Heart left ventricle (tissue), 16 donors: ENCODE results near the gene SMARCD2. TPM values are rescaled to one million over a fixed set of nuclear protein-coding genes. Genes with fewer than 3 reads are reported as not detected.

Experiments used
- ATAC-seq, 4 donors: fragments of 200-7000 bp; cut with Tn5 transposase; one replicate each; pipeline ENCODE4 v1.9.1; 2020 to 2022; ENCODE audit warnings: moderate library complexity in 4 of 4, mild to moderate bottlenecking in 3 of 4, moderate number of reproducible peaks in 1 of 4
- DNase-seq, 5 donors: peaks; one replicate each; pipeline ENCODE4 v3.0.0-alpha.2; 2020
- H3K27ac ChIP-seq, 12 donors: fragments of 200-600 bp; sonication (generic) in 4 of 12; one replicate each; pipeline versions ENCODE4 v1.5.0 to v1.8.0; 2016 to 2022; ENCODE audit warnings: mild to moderate bottlenecking in 2 of 12
- H3K27me3 ChIP-seq, 9 donors: fragments of 200-600 bp; sonication (generic) in 2 of 9; one replicate each; pipeline versions ENCODE4 v1.5.1 to v1.8.0; 2016 to 2022; ENCODE audit warnings: mild to moderate bottlenecking in 3 of 9
- H3K36me3 ChIP-seq, 9 donors: fragments of 200-600 bp; sonication (generic) in 2 of 9; one replicate each; pipeline versions ENCODE4 v1.5.0 to v1.8.0; 2018 to 2022; ENCODE audit warnings: mild to moderate bottlenecking in 2 of 9
- H3K4me1 ChIP-seq, 12 donors: fragments of 200-600 bp; sonication (generic) in 4 of 12; one replicate each; pipeline versions ENCODE4 v1.5.0 to v1.8.0; 2016 to 2022; ENCODE audit warnings: mild to moderate bottlenecking in 3 of 12
- H3K4me3 ChIP-seq, 12 donors: fragments of 200-600 bp; sonication (generic) in 4 of 12; one replicate each; pipeline versions ENCODE4 v1.5.0 to v1.8.0; 2017 to 2022; ENCODE audit warnings: mild to moderate bottlenecking in 9 of 12, moderate library complexity in 4 of 12
- H3K9me3 ChIP-seq, 12 donors: fragments of 200-600 bp; sonication (generic) in 4 of 12; one replicate each; pipeline versions ENCODE4 v1.5.0 to v1.8.0; 2016 to 2022; ENCODE audit warnings: mild to moderate bottlenecking in 1 of 12
- POLR2A ChIP-seq, 2 donors: fragments of 450-650 bp; IDR thresholded peaks; one replicate each; pipeline ENCODE4 v1.6.1; 2017; ENCODE audit warnings: antibody characterized with exemption in 2 of 2, mild to moderate bottlenecking in 2 of 2, moderate library complexity in 2 of 2
- WGBS, 4 donors: extraction: QIAGEN DNeasy Blood & Tissue Kit in 2 of 4; methylation state at CpG; one replicate each; pipeline versions ENCODE4 v1.1.5 to v1.1.7; 2013 to 2018; 5-methylcytosine and 5-hydroxymethylcytosine counted together
- intact Hi-C, 10 donors: fragments of 100-400 bp; cut with DNase I; formaldehyde crosslinking; loops; one replicate each; pipeline versions ENCODE4 v1.11.1 to v1.14.2; 2022
- polyA plus RNA-seq, 2 donors: library from polyadenylated mRNA; stranded (reverse); fragments of 200-250 nt; gene quantifications; one replicate each; pipeline ENCODE4 v1.2.3, GENCODE V29; 2013
- total RNA-seq, 9 donors: library from RNA; depleted of rRNA in 2 of 9; stranded (reverse); fragments of >200 nt in 2 of 9; fragmentation: NEBNext Ultra II Directional in 3 of 9; extraction: Animal tissue kit (Norgen Biotek cat#: 25700) in 3 of 9; gene quantifications; one replicate each; pipeline versions ENCODE4 v1.1.0 to v1.2.4, GENCODE V29; 2016 to 2023
- TF ChIP-seq, protein P1 (sequence below), 12 donors: fragments of 200-600 bp; sonication (generic) in 4 of 12; IDR thresholded peaks; one replicate each; pipeline versions ENCODE4 v1.5.0 to v1.8.0; 2018 to 2022; ENCODE audit warnings: antibody characterized with exemption in 12 of 12, mild to moderate bottlenecking in 5 of 12
- donor health status: ischemic (EF 13 %, LVEDD 7.1; RV severe dilation, severe dysfunction).
- donor health status: healthy with polysubstance abuse.
- donor health status: DM: no; HTN: yes; CAD: no.
- donor health status: DM: no; HTN: no; CAD: no.
- donor health status: ischemic (EF 25% LVEDD 6.9; RV normal size, moderate dysfunction).
- donor health status: ischemic (EF 25% LVEDD 5.7; RV mildly dilated, moderate dysfunction).
- donor health status: healthy.
- donor health status: DM: yes; HTN: yes; CAD: no.
- donor health status: ischemic (EF 35%, LVEDD 5.7; RV mildly dilated, moderate dysfunction).
- donor health status: nonischemic (EF 11% LVEDD 7.7; RV severe dilation, severe dysfunction).
- donor health status: DM: yes; HTN: yes; CAD: no.
- donor health status: PGD.
- donor health status: ischemic (EF 29% LVEDD 5.4; RV normal size, mild dysfunction).
- donor health status: nonischemic (EF 23%, LVEDD 6.1; RV moderate dilation, normal function).

SMARCD2 gene
- total and polyA plus RNA-seq, 11 donors = 11.3 to 40.9 (median 24.1) TPM

DNA sequence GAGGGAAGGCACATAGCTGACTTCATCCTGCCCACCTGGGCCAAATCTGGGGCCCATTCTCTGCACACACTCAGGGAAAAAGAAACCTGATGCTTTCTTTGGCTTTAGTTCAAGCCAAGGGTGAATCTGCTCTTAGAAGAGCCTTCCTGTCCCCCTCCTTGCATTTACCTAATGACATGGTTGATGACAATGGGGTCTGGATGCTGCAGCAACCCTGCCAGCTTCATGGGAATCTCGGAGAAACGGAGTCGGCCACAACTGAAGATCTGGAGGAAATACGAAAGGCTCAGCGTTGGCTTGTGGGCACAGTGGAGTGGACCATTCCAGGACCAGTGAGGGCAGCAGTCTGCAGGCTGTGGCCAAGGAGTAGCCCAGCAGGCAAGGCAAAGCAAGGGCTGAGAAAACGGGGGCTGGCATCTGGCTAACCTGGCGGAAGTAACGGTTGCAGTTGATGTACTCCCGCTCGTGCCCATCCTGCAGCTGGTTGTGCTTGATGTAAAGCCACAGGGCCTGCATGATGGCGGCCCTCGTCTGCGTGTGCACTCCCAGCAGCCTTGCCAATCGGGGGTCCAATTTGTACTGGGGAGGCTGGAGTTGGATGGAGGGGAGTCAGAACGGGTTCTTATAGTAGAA lies 8.6 kb downstream of the SMARCD2 start:
- H3K27ac ChIP-seq = no peak overlapping the region
- DNase-seq (no peak), ATAC-seq (no peak)
- H3K4me3 ChIP-seq = no peak overlapping the region
- H3K27me3 ChIP-seq = no peaks in the 10 kb centered on the region
- peaks cover 0 to 87% (median 84%) of the 10 kb centered on the region in 9 donors for H3K36me3 ChIP-seq
- intact Hi-C loops = no loop called here
- no peak for TF ChIP-seq POLR2A (IDR thresholded peaks at IDR 0.05)
- TF ChIP-seq, protein P1, sequence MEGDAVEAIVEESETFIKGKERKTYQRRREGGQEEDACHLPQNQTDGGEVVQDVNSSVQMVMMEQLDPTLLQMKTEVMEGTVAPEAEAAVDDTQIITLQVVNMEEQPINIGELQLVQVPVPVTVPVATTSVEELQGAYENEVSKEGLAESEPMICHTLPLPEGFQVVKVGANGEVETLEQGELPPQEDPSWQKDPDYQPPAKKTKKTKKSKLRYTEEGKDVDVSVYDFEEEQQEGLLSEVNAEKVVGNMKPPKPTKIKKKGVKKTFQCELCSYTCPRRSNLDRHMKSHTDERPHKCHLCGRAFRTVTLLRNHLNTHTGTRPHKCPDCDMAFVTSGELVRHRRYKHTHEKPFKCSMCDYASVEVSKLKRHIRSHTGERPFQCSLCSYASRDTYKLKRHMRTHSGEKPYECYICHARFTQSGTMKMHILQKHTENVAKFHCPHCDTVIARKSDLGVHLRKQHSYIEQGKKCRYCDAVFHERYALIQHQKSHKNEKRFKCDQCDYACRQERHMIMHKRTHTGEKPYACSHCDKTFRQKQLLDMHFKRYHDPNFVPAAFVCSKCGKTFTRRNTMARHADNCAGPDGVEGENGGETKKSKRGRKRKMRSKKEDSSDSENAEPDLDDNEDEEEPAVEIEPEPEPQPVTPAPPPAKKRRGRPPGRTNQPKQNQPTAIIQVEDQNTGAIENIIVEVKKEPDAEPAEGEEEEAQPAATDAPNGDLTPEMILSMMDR (IDR thresholded peaks at IDR 0.05) = no peak
- 87 to 91% (median 91%) methylated on average over 15 of the region's 15 CpGs for WGBS, 4 donors
- peaks cover 3 to 43% (median 23%) of the 10 kb centered on the region in 12 donors for H3K4me1 ChIP-seq
- H3K9me3 ChIP-seq = no peaks in the 10 kb centered on the region

DNA sequence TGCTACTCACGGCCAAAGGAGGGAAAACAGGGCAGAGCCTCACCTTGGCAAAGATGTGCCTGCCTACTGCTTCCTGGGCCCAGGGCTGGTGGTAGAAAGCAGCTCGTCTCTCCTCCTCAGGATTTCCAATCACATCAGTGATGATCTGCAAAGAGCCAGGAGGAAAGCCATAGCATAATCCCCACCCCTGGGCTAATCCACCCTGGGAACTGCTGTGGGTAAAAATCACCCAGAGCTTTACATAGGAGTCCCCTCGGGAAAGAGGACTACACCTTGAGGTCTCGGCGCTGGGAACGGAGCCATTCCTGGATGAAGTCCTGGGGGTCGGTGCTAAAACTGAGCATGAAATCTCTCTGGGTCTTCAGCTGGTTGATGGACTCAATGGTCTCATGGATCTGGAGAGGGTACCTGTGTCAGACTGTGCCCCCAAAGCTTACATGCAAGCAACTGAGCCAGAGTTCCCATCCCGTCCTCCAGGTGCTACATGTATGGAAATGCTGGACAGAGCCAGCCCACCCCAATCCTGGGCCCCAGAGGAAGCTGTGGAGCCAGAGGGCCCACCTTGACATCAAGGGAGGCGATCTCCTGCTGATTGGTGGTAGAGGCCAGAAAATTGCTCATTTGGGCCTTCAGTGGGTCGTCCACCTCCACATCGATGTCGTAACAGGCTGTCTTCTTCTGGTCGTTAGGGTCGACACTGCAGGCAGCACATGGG lies 9.3 kb downstream of the SMARCD2 start:
- no peaks in the 10 kb centered on the region for H3K27me3 ChIP-seq
- WGBS, 4 donors = 84 to 88% (median 86%) methylated on average over 13 to 14 of the region's 14 CpGs
- no peak for ATAC-seq
- peaks cover 0 to 92% (median 84%) of the 10 kb centered on the region in 9 donors for H3K36me3 ChIP-seq
- DNase-seq = no peak
- no peak overlapping the region for H3K4me3 ChIP-seq
- no peak overlapping the region for H3K27ac ChIP-seq
- TF ChIP-seq, protein P1 (IDR thresholded peaks at IDR 0.05) = no peak
- no peak for TF ChIP-seq POLR2A (IDR thresholded peaks at IDR 0.05)
- intact Hi-C loops = no loop called here
- no peaks in the 10 kb centered on the region for H3K9me3 ChIP-seq
- peaks cover 3 to 43% (median 23%) of the 10 kb centered on the region in 12 donors for H3K4me1 ChIP-seq

DNA sequence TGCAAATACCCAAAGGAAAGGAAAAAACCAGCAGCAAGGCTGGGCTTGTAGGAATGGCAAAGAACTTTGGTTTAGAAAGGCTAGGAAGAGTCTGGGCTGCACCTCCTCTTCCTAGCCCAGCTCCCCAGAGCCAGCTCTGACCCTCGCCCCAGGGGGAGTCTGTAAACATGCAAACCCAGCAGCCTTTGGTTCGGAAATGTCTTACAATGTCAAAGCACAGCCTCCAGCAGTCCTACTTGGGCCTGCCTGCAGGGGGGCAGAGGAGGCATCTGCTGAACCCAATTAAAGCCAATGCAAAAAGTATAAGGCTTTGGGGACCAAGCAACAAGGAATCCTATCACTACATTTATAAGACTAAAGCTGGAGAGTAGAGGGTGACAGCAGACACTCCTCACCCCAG lies 10.0 kb downstream of the SMARCD2 start:
- Histone ChIP-seq H3K4me3 (no peak overlapping the region), H3K36me3 (peaks cover 0 to 90% (median 84%) of the 10 kb centered on the region in 9 donors), H3K4me1 (peaks cover 0 to 38% (median 21%) of the 10 kb centered on the region in 12 donors), H3K9me3 (no peaks in the 10 kb centered on the region), H3K27ac (no peak overlapping the region), H3K27me3 (no peaks in the 10 kb centered on the region)
- ATAC-seq (no peak), DNase-seq (no peak)
- WGBS, 4 donors = 63 to 86% (median 79%) methylated on average over 2 of the region's 2 CpGs
- intact Hi-C loops = no loop called here
- TF ChIP-seq, protein P1 (IDR thresholded peaks at IDR 0.05) = no peak
- TF ChIP-seq POLR2A (IDR thresholded peaks at IDR 0.05) = no peak

DNA sequence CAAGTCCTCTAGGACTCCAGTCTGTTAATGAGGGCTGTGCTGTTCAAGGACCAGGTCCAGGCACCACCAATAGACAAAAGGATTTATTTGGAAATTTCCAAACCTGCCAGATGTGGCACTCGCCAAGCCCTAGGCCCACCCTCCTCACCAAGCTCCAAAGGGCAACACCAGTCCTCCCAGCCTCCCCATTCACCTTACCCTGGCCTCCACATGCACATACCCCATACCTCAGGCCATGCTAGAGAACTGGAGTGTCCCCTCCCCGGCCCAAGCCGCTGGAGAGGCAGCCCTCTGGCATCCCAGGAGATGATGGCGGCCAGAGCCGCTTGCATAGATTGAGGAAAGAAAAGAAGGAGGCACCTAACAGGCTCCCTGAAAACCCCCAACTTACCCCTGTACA lies 10.5 kb downstream of the SMARCD2 start:
- 85 to 92% (median 88%) methylated on average over 5 of the region's 5 CpGs for WGBS, 4 donors
- no peak for ATAC-seq
- no peak overlapping the region for H3K27ac ChIP-seq
- intact Hi-C loops = no loop called here
- H3K9me3 ChIP-seq = no peaks in the 10 kb centered on the region
- DNase-seq = no peak
- peaks cover 0 to 34% (median 18%) of the 10 kb centered on the region in 12 donors for H3K4me1 ChIP-seq
- TF ChIP-seq, protein P1 (IDR thresholded peaks at IDR 0.05) = no peak
- TF ChIP-seq POLR2A (IDR thresholded peaks at IDR 0.05) = no peak
- H3K4me3 ChIP-seq = no peak overlapping the region
- H3K27me3 ChIP-seq = no peaks in the 10 kb centered on the region
- H3K36me3 ChIP-seq = peaks cover 0 to 87% (median 80%) of the 10 kb centered on the region in 9 donors
